ENCODE measurements around the gene FADS2.

The FADS2 gene

GRCh38 chr11:61779666-61780525 is 48.2 kb upstream of the FADS2 start:
- H3K36me3 ChIP-seq (ENCODE audit: control insufficient read depth, low read length): no peaks in the 10 kb centered on the region
- H3K4me3 ChIP-seq (ENCODE audit: low read length): no peak overlapping the region
- TF ChIP-seq EZH2phosphoT487 (IDR thresholded peaks at IDR 0.05; ENCODE audit: borderline replicate concordance, low read length): no peak
- no peak for TF ChIP-seq CTCF (IDR thresholded peaks at IDR 0.05; ENCODE audit: low read depth, low read length, poor library complexity, severe bottlenecking)
- H3K9me3 ChIP-seq (ENCODE audit: control insufficient read depth, insufficient read depth, low read length): no peaks in the 10 kb centered on the region
- H3F3A ChIP-seq (ENCODE audit: control insufficient read depth, insufficient read depth): no peaks in the 10 kb centered on the region
- H3K4me2 ChIP-seq (ENCODE audit: low read length): no peak overlapping the region
- H3K27ac ChIP-seq (ENCODE audit: low read depth, low read length): no peak overlapping the region
- no peaks in the 10 kb centered on the region for H3K9me2 ChIP-seq (replicated peaks; ENCODE audit: control insufficient read depth, low read length)
- H3K4me1 ChIP-seq (ENCODE audit: control insufficient read depth, low read length): peaks cover 13% of the 10 kb centered on the region
- H3K27me3 ChIP-seq (ENCODE audit: control insufficient read depth, low read length): peaks cover 11% of the 10 kb centered on the region
- no peaks in the 10 kb centered on the region for H3K79me2 ChIP-seq (ENCODE audit: control insufficient read depth, low read length)
- H4K20me1 ChIP-seq (ENCODE audit: control insufficient read depth, insufficient read depth, low read depth, low read length): no peaks in the 10 kb centered on the region

- Histone ChIP-seq H3K4me3 (ENCODE audit: low read length) (no peak overlapping the region), H3K36me3 (ENCODE audit: control insufficient read depth, low read length) (peaks cover 1% of the 10 kb centered on the region; the same call in 1 of the 2 replicates), H4K20me1 (ENCODE audit: control insufficient read depth, insufficient read depth, low read depth, low read length) (no peaks in the 10 kb centered on the region), H3K4me2 (ENCODE audit: low read length) (no peak overlapping the region), H3K27me3 (ENCODE audit: control insufficient read depth, low read length) (peaks cover 11% of the 10 kb centered on the region), H3K9me2 (replicated peaks; ENCODE audit: control insufficient read depth, low read length) (no peaks in the 10 kb centered on the region), H3K27ac (ENCODE audit: low read depth, low read length) (no peak overlapping the region), H3K9me3 (ENCODE audit: control insufficient read depth, insufficient read depth, low read length) (no peaks in the 10 kb centered on the region), H3K79me2 (ENCODE audit: control insufficient read depth, low read length) (no peaks in the 10 kb centered on the region), H3K4me1 (ENCODE audit: control insufficient read depth, low read length) (peaks cover 13% of the 10 kb centered on the region), H3F3A (ENCODE audit: control insufficient read depth, insufficient read depth) (no peaks in the 10 kb centered on the region)
- no peak for TF ChIP-seq EZH2phosphoT487 (IDR thresholded peaks at IDR 0.05; ENCODE audit: borderline replicate concordance, low read length)
- no peak for TF ChIP-seq CTCF (IDR thresholded peaks at IDR 0.05; ENCODE audit: low read depth, low read length, poor library complexity, severe bottlenecking)
Observed at GRCh38 chr11:61780581-61781162, 47.4 kb upstream of the FADS2 start.

- H3K4me2 ChIP-seq (ENCODE audit: low read length): no peak overlapping the region
- peaks cover 13% of the 10 kb centered on the region for H3K4me1 ChIP-seq (ENCODE audit: control insufficient read depth, low read length)
- H3K27ac ChIP-seq (ENCODE audit: low read depth, low read length): no peak overlapping the region
- no peak overlapping the region for H3K4me3 ChIP-seq (ENCODE audit: low read length)
- no peaks in the 10 kb centered on the region for H3K9me3 ChIP-seq (ENCODE audit: control insufficient read depth, insufficient read depth, low read length)
- H3K36me3 ChIP-seq (ENCODE audit: control insufficient read depth, low read length): peaks cover 10% of the 10 kb centered on the region
- 0 out of 2 replicates have a peak, but pooled peaks cover under 1% of the 10 kb centered on the region for H4K20me1 ChIP-seq (ENCODE audit: control insufficient read depth, insufficient read depth, low read depth, low read length)
- no peak for TF ChIP-seq EZH2phosphoT487 (IDR thresholded peaks at IDR 0.05; ENCODE audit: borderline replicate concordance, low read length)
- no peak for TF ChIP-seq CTCF (IDR thresholded peaks at IDR 0.05; ENCODE audit: low read depth, low read length, poor library complexity, severe bottlenecking)
- no peaks in the 10 kb centered on the region for H3F3A ChIP-seq (ENCODE audit: control insufficient read depth, insufficient read depth)
- no peaks in the 10 kb centered on the region for H3K79me2 ChIP-seq (ENCODE audit: control insufficient read depth, low read length)
- H3K9me2 ChIP-seq (replicated peaks; ENCODE audit: control insufficient read depth, low read length): no peaks in the 10 kb centered on the region
- H3K27me3 ChIP-seq (ENCODE audit: control insufficient read depth, low read length): peaks cover 11% of the 10 kb centered on the region
Observed at GRCh38 chr11:61781585-61781984, 46.5 kb upstream of the FADS2 start.
